ENCODE data around the gene ATP5IF1.

GRCh38 chr1:28267633-28268032 is 31.7 kb downstream of the ATP5IF1 start:
- TF ChIP-seq, protein P1, sequence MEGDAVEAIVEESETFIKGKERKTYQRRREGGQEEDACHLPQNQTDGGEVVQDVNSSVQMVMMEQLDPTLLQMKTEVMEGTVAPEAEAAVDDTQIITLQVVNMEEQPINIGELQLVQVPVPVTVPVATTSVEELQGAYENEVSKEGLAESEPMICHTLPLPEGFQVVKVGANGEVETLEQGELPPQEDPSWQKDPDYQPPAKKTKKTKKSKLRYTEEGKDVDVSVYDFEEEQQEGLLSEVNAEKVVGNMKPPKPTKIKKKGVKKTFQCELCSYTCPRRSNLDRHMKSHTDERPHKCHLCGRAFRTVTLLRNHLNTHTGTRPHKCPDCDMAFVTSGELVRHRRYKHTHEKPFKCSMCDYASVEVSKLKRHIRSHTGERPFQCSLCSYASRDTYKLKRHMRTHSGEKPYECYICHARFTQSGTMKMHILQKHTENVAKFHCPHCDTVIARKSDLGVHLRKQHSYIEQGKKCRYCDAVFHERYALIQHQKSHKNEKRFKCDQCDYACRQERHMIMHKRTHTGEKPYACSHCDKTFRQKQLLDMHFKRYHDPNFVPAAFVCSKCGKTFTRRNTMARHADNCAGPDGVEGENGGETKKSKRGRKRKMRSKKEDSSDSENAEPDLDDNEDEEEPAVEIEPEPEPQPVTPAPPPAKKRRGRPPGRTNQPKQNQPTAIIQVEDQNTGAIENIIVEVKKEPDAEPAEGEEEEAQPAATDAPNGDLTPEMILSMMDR (conservative IDR thresholded peaks at IDR 0.05; ENCODE audit: low read depth, low read length) = no peak
- TF ChIP-seq SMC3 (IDR thresholded peaks at IDR 0.05; ENCODE audit: low read depth, low read length) (no peak), CEBPB (IDR thresholded peaks at IDR 0.05; ENCODE audit: low read depth, low read length) (no peak), RFX5 (IDR thresholded peaks at IDR 0.05; ENCODE audit: low read depth, low read length) (no peak), POLR2A (IDR thresholded peaks at IDR 0.05; ENCODE audit: low read depth, low read length) (no peak), RAD21 (IDR thresholded peaks at IDR 0.05; ENCODE audit: low read length) (no peak), BHLHE40 (IDR thresholded peaks at IDR 0.05; ENCODE audit: low read depth, low read length) (no peak)
- TF ChIP-seq, protein P2, sequence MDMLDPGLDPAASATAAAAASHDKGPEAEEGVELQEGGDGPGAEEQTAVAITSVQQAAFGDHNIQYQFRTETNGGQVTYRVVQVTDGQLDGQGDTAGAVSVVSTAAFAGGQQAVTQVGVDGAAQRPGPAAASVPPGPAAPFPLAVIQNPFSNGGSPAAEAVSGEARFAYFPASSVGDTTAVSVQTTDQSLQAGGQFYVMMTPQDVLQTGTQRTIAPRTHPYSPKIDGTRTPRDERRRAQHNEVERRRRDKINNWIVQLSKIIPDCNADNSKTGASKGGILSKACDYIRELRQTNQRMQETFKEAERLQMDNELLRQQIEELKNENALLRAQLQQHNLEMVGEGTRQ (IDR thresholded peaks at IDR 0.05; ENCODE audit: low read depth, low read length) = no peak

Data from IMR-90 (cell line).